Keratinocyte (primary cell): ENCODE results near the gene RPS19BP1. TPM values are rescaled to one million over a fixed set of nuclear protein-coding genes. Genes with fewer than 3 reads are reported as not detected.

ENCODE experiments used
- DNase-seq: peaks from one replicate; pipeline ENCODE4 v3.0.0-alpha.2; 2011; ENCODE audit warnings: low read depth, missing footprints, low spot score
- FAIRE-seq: peaks from 2 replicates; lab custom pipeline; 2011; peaks lifted over from hg19 to GRCh38; lab: Jason Lieb, UNC
- H2AFZ ChIP-seq: 2 replicates; pipeline ENCODE4 v1.6.0; 2012; ENCODE audit warnings: low read length, control low read depth, inconsistent platforms; ENCODE audit not compliant: control insufficient read depth
- H3K27ac ChIP-seq: 2 replicates; pipeline ENCODE4 v1.5.1; 2011; ENCODE audit warnings: low read length; ENCODE audit not compliant: control insufficient read depth, insufficient read depth
- H3K27me3 ChIP-seq: 3 replicates; pipeline ENCODE4 v1.6.0; 2011; ENCODE audit warnings: low read length; ENCODE audit not compliant: control insufficient read depth, insufficient read depth; ENCODE audit errors: extremely low read depth
- H3K36me3 ChIP-seq, 2 experiments: 2 replicates in 1 of 2; 3 replicates in 1 of 2; pipeline ENCODE4 v1.5.1; 2011; ENCODE audit warnings: low read length in 2 of 2, mild to moderate bottlenecking in 1 of 2; ENCODE audit not compliant: control insufficient read depth in 2 of 2, insufficient read depth in 2 of 2; ENCODE audit errors: extremely low read depth in 1 of 2
- H3K4me1 ChIP-seq: 3 replicates; pipeline ENCODE4 v1.5.1; 2011; ENCODE audit warnings: low read length; ENCODE audit not compliant: control insufficient read depth, insufficient read depth; ENCODE audit errors: extremely low read depth
- H3K4me2 ChIP-seq: 3 replicates; pipeline ENCODE4 v1.6.0; 2011; ENCODE audit warnings: low read depth, low read length; ENCODE audit not compliant: control insufficient read depth, insufficient read depth; ENCODE audit errors: extremely low read depth
- H3K4me3 ChIP-seq, 3 experiments: fragments of 200-600 bp in 1 of 3; sonication (generic) in 1 of 3; 2 replicates in 2 of 3; 3 replicates in 1 of 3; pipeline ENCODE4 v1.5.1; 2011 to 2016; ENCODE audit warnings: low read length in 3 of 3, mild to moderate bottlenecking in 3 of 3, control low read depth in 2 of 3, inconsistent platforms in 1 of 3, low read depth in 1 of 3, mixed read lengths in 1 of 3, mixed run types in 1 of 3, moderate library complexity in 1 of 3; ENCODE audit not compliant: control insufficient read depth in 2 of 3, insufficient read depth in 2 of 3; ENCODE audit errors: extremely low read depth in 1 of 3
- H3K79me2 ChIP-seq: 2 replicates; pipeline ENCODE4 v1.6.0; 2012; ENCODE audit warnings: low read length; ENCODE audit not compliant: control insufficient read depth, insufficient read depth
- H3K9ac ChIP-seq: 3 replicates; pipeline ENCODE4 v1.6.0; 2011; ENCODE audit warnings: low read length; ENCODE audit not compliant: control insufficient read depth, insufficient read depth; ENCODE audit errors: extremely low read depth
- H3K9me1 ChIP-seq: 3 replicates; pipeline ENCODE4 v1.6.0; 2011; ENCODE audit warnings: low read length; ENCODE audit not compliant: control insufficient read depth, insufficient read depth; ENCODE audit errors: extremely low read depth
- H3K9me3 ChIP-seq: 2 replicates; pipeline ENCODE4 v1.5.1; 2012; ENCODE audit warnings: low read depth, low read length; ENCODE audit not compliant: control insufficient read depth
- H4K20me1 ChIP-seq: 3 replicates; pipeline ENCODE4 v1.6.0; 2011; ENCODE audit warnings: low read length; ENCODE audit not compliant: control insufficient read depth, insufficient read depth; ENCODE audit errors: extremely low read depth
- EZH2 ChIP-seq: IDR thresholded peaks from one replicate; pipeline ENCODE4 v1.6.1; 2012; ENCODE audit warnings: inconsistent platforms, mild to moderate bottlenecking, low read length, moderate library complexity
- dilution Hi-C: fragments of 300-500 bp; cut with MboI; formaldehyde crosslinking; loops from one replicate; pipeline ENCODE4 v1.7.0; 2020; ENCODE audit warnings: low sequenced_read_pairs; ENCODE audit not compliant: extremely low pct_ligation_motif_present
- polyA plus RNA-seq, 5 experiments: library from polyadenylated mRNA; depleted of rRNA in 3 of 5; stranded (reverse) in 3 of 5; stranded (forward) in 1 of 5; unstranded in 1 of 5; fragments of >200 nt; gene quantifications; 1 replicate in 1 of 5; 2 replicates in 3 of 5; 3 replicates in 1 of 5; pipeline versions ENCODE4 v1.2.1 to v1.2.3, GENCODE V29; 2011 to 2012; ENCODE audit warnings: missing spikeins in 2 of 5, low read depth in 1 of 5, low replicate concordance in 1 of 5
- TF ChIP-seq, protein P1 (sequence below), 3 experiments: IDR thresholded peaks in 1 of 3; conservative IDR thresholded peaks in 1 of 3; optimal IDR thresholded peaks in 1 of 3; 2 replicates in 2 of 3; 3 replicates in 1 of 3; pipeline versions ENCODE3 to v1.5.1; 2011; ENCODE audit warnings: low read length in 3 of 3, mild to moderate bottlenecking in 3 of 3, moderate library complexity in 2 of 3, control low read depth in 1 of 3, inconsistent platforms in 1 of 3; ENCODE audit not compliant: insufficient read depth in 2 of 3; ENCODE audit errors: extremely low read depth in 1 of 3

RPS19BP1 gene
- polyA plus RNA-seq, 1 donor (not counting 4 experiments of a cell fraction or from before 2014, with no cell fraction given), result 67.3 TPM

DNA sequence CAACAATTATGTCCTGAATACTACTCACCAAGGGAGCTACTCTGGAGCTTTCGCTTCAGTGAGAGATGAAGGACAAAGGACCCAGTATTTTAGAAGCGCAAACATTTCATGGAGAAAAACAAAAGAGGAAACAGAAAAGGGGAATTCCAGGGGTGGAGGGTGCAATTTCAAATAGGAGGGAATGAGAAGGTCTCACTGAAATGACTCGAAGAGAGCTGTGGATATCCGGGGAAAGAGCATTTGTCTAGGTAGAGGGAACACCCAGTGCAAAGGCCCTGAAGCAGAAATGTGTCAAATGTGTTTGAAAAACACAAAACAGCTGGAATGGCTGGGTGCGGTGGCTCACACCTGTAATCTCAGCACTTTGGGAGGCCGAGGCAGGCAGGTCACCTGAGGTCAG is 2.4 kb downstream of the RPS19BP1 start:
- H3K36me3 ChIP-seq, result peaks cover 6 to 30% of the 10 kb centered on the region in 2 experiments
- H3K4me2 ChIP-seq, result no peak overlapping the region
- H3K9ac ChIP-seq, result no peak overlapping the region
- no peak overlapping the region for H3K27ac ChIP-seq
- H3K9me1 ChIP-seq, result peaks cover 2% of the 10 kb centered on the region
- dilution Hi-C loops, result no loop called here
- DNase-seq (no peak), FAIRE-seq (no peak)
- H3K27me3 ChIP-seq, result no peaks in the 10 kb centered on the region
- no peak overlapping the region for H2AFZ ChIP-seq
- H3K79me2 ChIP-seq, result peaks cover 38% of the 10 kb centered on the region
- H4K20me1 ChIP-seq, result peaks cover 29% of the 10 kb centered on the region
- no peak overlapping the region for H3K4me3 ChIP-seq
- H3K9me3 ChIP-seq, result no peaks in the 10 kb centered on the region
- no peak for TF ChIP-seq EZH2
- TF ChIP-seq, protein P1, sequence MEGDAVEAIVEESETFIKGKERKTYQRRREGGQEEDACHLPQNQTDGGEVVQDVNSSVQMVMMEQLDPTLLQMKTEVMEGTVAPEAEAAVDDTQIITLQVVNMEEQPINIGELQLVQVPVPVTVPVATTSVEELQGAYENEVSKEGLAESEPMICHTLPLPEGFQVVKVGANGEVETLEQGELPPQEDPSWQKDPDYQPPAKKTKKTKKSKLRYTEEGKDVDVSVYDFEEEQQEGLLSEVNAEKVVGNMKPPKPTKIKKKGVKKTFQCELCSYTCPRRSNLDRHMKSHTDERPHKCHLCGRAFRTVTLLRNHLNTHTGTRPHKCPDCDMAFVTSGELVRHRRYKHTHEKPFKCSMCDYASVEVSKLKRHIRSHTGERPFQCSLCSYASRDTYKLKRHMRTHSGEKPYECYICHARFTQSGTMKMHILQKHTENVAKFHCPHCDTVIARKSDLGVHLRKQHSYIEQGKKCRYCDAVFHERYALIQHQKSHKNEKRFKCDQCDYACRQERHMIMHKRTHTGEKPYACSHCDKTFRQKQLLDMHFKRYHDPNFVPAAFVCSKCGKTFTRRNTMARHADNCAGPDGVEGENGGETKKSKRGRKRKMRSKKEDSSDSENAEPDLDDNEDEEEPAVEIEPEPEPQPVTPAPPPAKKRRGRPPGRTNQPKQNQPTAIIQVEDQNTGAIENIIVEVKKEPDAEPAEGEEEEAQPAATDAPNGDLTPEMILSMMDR (optimal IDR thresholded peaks at IDR 0.05 in 1 of 3, IDR thresholded peaks at IDR 0.05 in 1 of 3, conservative IDR thresholded peaks at IDR 0.05 in 1 of 3; ENCODE audit: extremely low read depth in 1 of 3, insufficient read depth in 2 of 3, low read length in 3 of 3), result no peak
- H3K4me1 ChIP-seq, result peaks cover 48% of the 10 kb centered on the region

GRCh38 chr22:39529487-39529851 is 3.1 kb downstream of the RPS19BP1 start:
- H3K4me3 ChIP-seq, result no peak overlapping the region
- no peak for FAIRE-seq
- H3K9ac ChIP-seq, result no peak overlapping the region
- peaks cover 36% of the 10 kb centered on the region for H4K20me1 ChIP-seq
- no peak for DNase-seq
- H3K4me2 ChIP-seq, result peak overlapping the region; percentile 3
- TF ChIP-seq, protein P1 (optimal IDR thresholded peaks at IDR 0.05 in 1 of 3, IDR thresholded peaks at IDR 0.05 in 1 of 3, conservative IDR thresholded peaks at IDR 0.05 in 1 of 3; ENCODE audit: extremely low read depth in 1 of 3, insufficient read depth in 2 of 3, low read length in 3 of 3), result no peak
- no peak for TF ChIP-seq EZH2
- H3K36me3 ChIP-seq, result peaks cover 6 to 30% of the 10 kb centered on the region in 2 experiments
- H3K27me3 ChIP-seq, result no peaks in the 10 kb centered on the region
- no peak overlapping the region for H2AFZ ChIP-seq
- H3K79me2 ChIP-seq, result peaks cover 38% of the 10 kb centered on the region
- H3K9me3 ChIP-seq, result no peaks in the 10 kb centered on the region
- dilution Hi-C loops, result no loop called here
- peaks cover 44% of the 10 kb centered on the region for H3K4me1 ChIP-seq
- peaks cover 2% of the 10 kb centered on the region for H3K9me1 ChIP-seq
- no peak overlapping the region for H3K27ac ChIP-seq
